ENCODE results near the gene ELN.

DNA sequence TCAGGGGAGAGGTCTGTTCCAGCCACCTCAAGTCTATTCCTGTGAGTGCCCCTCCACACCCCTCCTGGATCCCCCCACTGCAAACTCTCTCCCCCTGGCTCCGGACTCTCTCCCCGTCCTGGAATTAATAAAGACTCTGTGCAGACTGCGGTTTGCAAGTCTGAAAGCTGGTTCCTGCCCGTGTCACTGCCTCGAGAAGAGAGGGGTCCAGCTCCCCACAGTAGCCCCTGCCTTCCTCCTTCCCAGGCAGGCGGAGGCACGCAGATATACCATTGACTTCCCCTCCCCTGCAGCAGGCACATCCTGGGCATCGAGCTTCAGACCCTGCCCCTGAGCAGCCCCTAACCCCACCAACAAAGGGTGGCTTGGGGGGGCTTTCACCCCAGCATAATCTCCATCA lies 2.2 kb upstream of the ELN start:
- TF ChIP-seq, protein P1, sequence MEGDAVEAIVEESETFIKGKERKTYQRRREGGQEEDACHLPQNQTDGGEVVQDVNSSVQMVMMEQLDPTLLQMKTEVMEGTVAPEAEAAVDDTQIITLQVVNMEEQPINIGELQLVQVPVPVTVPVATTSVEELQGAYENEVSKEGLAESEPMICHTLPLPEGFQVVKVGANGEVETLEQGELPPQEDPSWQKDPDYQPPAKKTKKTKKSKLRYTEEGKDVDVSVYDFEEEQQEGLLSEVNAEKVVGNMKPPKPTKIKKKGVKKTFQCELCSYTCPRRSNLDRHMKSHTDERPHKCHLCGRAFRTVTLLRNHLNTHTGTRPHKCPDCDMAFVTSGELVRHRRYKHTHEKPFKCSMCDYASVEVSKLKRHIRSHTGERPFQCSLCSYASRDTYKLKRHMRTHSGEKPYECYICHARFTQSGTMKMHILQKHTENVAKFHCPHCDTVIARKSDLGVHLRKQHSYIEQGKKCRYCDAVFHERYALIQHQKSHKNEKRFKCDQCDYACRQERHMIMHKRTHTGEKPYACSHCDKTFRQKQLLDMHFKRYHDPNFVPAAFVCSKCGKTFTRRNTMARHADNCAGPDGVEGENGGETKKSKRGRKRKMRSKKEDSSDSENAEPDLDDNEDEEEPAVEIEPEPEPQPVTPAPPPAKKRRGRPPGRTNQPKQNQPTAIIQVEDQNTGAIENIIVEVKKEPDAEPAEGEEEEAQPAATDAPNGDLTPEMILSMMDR (IDR thresholded peaks at IDR 0.05; ENCODE audit: control extremely low read depth in 1 of 3, insufficient read depth in 1 of 3, low read depth in 1 of 3, low read length in 3 of 3), result no peak
- TF ChIP-seq RFX5 (IDR thresholded peaks at IDR 0.05; ENCODE audit: borderline replicate concordance, low read depth, low read length) (no peak), HDAC2 (IDR thresholded peaks at IDR 0.05; ENCODE audit: borderline replicate concordance in 1 of 2, low read depth in 2 of 2, low read length in 2 of 2) (no peak), EP300 (IDR thresholded peaks at IDR 0.05; ENCODE audit: borderline replicate concordance in 1 of 2, low read depth in 2 of 2, low read length in 2 of 2) (no peak), CREB1 (IDR thresholded peaks at IDR 0.05) (no peak), TAF1 (IDR thresholded peaks at IDR 0.05; ENCODE audit: low read depth, low read length) (no peak), POLR2A (IDR thresholded peaks at IDR 0.05; ENCODE audit: control extremely low read depth in 1 of 2, low read depth in 2 of 2, low read length in 2 of 2) (no peak), POLR2AphosphoS5 (IDR thresholded peaks at IDR 0.05; ENCODE audit: low read depth, low read length) (no peak), CHD1 (IDR thresholded peaks at IDR 0.05; ENCODE audit: low read depth, low read length) (no peak), ZNF274 (IDR thresholded peaks at IDR 0.05; ENCODE audit: borderline replicate concordance, extremely low read depth, low read length) (no peak)
- TF ChIP-seq, protein P2, sequence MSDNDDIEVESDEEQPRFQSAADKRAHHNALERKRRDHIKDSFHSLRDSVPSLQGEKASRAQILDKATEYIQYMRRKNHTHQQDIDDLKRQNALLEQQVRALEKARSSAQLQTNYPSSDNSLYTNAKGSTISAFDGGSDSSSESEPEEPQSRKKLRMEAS (IDR thresholded peaks at IDR 0.05), result no peak
- TF ChIP-seq, protein P3, sequence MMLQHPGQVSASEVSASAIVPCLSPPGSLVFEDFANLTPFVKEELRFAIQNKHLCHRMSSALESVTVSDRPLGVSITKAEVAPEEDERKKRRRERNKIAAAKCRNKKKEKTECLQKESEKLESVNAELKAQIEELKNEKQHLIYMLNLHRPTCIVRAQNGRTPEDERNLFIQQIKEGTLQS (IDR thresholded peaks at IDR 0.05; ENCODE audit: insufficient read depth, low read depth, low read length), result no peak
